GM21619 (cell line): ENCODE data around the gene PLXNB3.

Experiments
- ATAC-seq: cut with Tn5 transposase; IDR thresholded peaks from one replicate; pipeline ENCODE4 v1.9.1; 2021; ENCODE audit not compliant: unreplicated experiment

The PLXNB3 gene

GRCh38 chrX:153772316-153773217 is 8.5 kb downstream of the PLXNB3 start:
- no peak for ATAC-seq

GRCh38 chrX:153773218-153773611 is 9.2 kb downstream of the PLXNB3 start:
- ATAC-seq, result no peak

- ATAC-seq, result no peak
Observed at GRCh38 chrX:153773741-153774575, 9.9 kb downstream of the PLXNB3 start.

- ATAC-seq, result no peak
Observed at GRCh38 chrX:153774576-153775292, 10.7 kb downstream of the PLXNB3 start.

GRCh38 chrX:153775293-153776119 is 11.5 kb downstream of the PLXNB3 start:
- no peak for ATAC-seq

- no peak for ATAC-seq
Observed at GRCh38 chrX:153776120-153776599, 12.1 kb downstream of the PLXNB3 start.

- no peak for ATAC-seq
Observed at GRCh38 chrX:153776611-153777045, 12.6 kb downstream of the PLXNB3 start.

- ATAC-seq, result no peak
Observed at GRCh38 chrX:153777261-153778090, 13.4 kb downstream of the PLXNB3 start.

GRCh38 chrX:153778181-153778580 is 14.1 kb downstream of the PLXNB3 start:
- ATAC-seq, result no peak

GRCh38 chrX:153778684-153779101 is 14.6 kb downstream of the PLXNB3 start:
- ATAC-seq, result no peak

GRCh38 chrX:153779891-153780677 is 16.0 kb downstream of the PLXNB3 start:
- no peak for ATAC-seq

- ATAC-seq, result no peak
Observed at GRCh38 chrX:153780678-153781427, 16.8 kb downstream of the PLXNB3 start, which contains the start of gene SRPK3. Gene SRPK3, plus strand, starts transcription at chrX:153781041. Its CDS starts 46 bp downstream, at chrX:153781087.

GRCh38 chrX:153781428-153782047 is 17.5 kb downstream of the PLXNB3 start:
- ATAC-seq, result no peak

GRCh38 chrX:153782313-153782712 is 18.3 kb downstream of the PLXNB3 start:
- no peak for ATAC-seq

- no peak for ATAC-seq
Observed at GRCh38 chrX:153782871-153783270, 18.8 kb downstream of the PLXNB3 start.

- ATAC-seq, result no peak
Observed at GRCh38 chrX:153783378-153784013, 19.4 kb downstream of the PLXNB3 start.
